Activated naive CD4-positive, alpha-beta T cell treated with anti-CD3 and anti-CD28 coated beads, Interleukin-2, amount 50 U/mL, for 72 hours (primary cell): ENCODE data around the gene USP6NL. TPM values are rescaled to one million over a fixed set of nuclear protein-coding genes. Genes with fewer than 3 reads are reported as not detected.
A peak's percentile ranks its signal among the peaks of the same experiment; 100 is the strongest.

Experiments
- ATAC-seq, 2 donors: fragments of 150-1000 bp; cut with Tn5 transposase; 2 replicates each; pipeline ENCODE4 v1.10.0; 2021; ENCODE audit warnings: mild to moderate bottlenecking in 2 of 2, moderate library complexity in 2 of 2
- DNase-seq, 2 donors: peaks; one replicate each; pipeline ENCODE4 v3.0.0; 2021 to 2022; ENCODE audit warnings: low spot score in 2 of 2
- H3K27ac Mint-ChIP-seq, 2 donors: one replicate each; pipeline ENCODE4 v1.8.0; 2022; ENCODE audit warnings: mild to moderate bottlenecking in 2 of 2, mixed read lengths in 2 of 2
- H3K36me3 Mint-ChIP-seq, 2 donors: one replicate each; pipeline ENCODE4 v1.8.0; 2022; ENCODE audit warnings: mixed read lengths in 2 of 2
- H3K9me3 Mint-ChIP-seq, 2 donors: one replicate each; pipeline ENCODE4 v1.8.0; 2022; ENCODE audit warnings: mixed read lengths in 2 of 2
- total RNA-seq, 2 donors: library from RNA; stranded (reverse); gene quantifications; one replicate each; pipeline ENCODE4 v1.2.3, GENCODE V29; 2022

Gene USP6NL
- total RNA-seq, 2 donors from 2014 or later: 1.3 to 3.3 TPM

GRCh38 chr10:11604865-11605650, 6.4 kb downstream of the USP6NL start:
- peak in 1 of 2 donors; percentile 59 for ATAC-seq

GRCh38 chr10:11603741-11604140, 7.7 kb downstream of the USP6NL start:
- ATAC-seq: no peak
- H3K27ac Mint-ChIP-seq: no peak overlapping the region
- DNase-seq: no peak
- no peaks in the 10 kb centered on the region for H3K9me3 Mint-ChIP-seq
- no peaks in the 10 kb centered on the region for H3K36me3 Mint-ChIP-seq

More at GRCh38 chr10:11604865-11605650, 6.4 kb downstream of the USP6NL start:
- Mint-ChIP-seq H3K9me3 (no peaks in the 10 kb centered on the region), H3K36me3 (no peaks in the 10 kb centered on the region), H3K27ac (peak overlapping the region in 1 of 2 donors; percentile 50)
- DNase-seq: no peak

- DNase-seq (no peak), ATAC-seq (no peak)
- H3K36me3 Mint-ChIP-seq: no peaks in the 10 kb centered on the region
- no peak overlapping the region for H3K27ac Mint-ChIP-seq
- H3K9me3 Mint-ChIP-seq: no peaks in the 10 kb centered on the region
Measured at GRCh38 chr10:11602919-11603523, 8.4 kb downstream of the USP6NL start.

- ATAC-seq: peak in 1 of 2 donors; percentile 50
- Mint-ChIP-seq H3K27ac (no peak overlapping the region), H3K9me3 (no peaks in the 10 kb centered on the region), H3K36me3 (no peaks in the 10 kb centered on the region)
- no peak for DNase-seq
Measured at GRCh38 chr10:11602358-11602757, 9.1 kb downstream of the USP6NL start.

- H3K9me3 Mint-ChIP-seq: no peaks in the 10 kb centered on the region
- no peaks in the 10 kb centered on the region for H3K36me3 Mint-ChIP-seq
- H3K27ac Mint-ChIP-seq: no peak overlapping the region
- ATAC-seq (no peak), DNase-seq (no peak)
Measured at GRCh38 chr10:11601670-11602069, 9.8 kb downstream of the USP6NL start.

GRCh38 chr10:11600280-11600679, 11.2 kb downstream of the USP6NL start:
- H3K9me3 Mint-ChIP-seq: no peaks in the 10 kb centered on the region
- no peak for ATAC-seq
- no peak overlapping the region for H3K27ac Mint-ChIP-seq
- DNase-seq: no peak
- no peaks in the 10 kb centered on the region for H3K36me3 Mint-ChIP-seq

- H3K27ac Mint-ChIP-seq: no peak overlapping the region
- no peaks in the 10 kb centered on the region for H3K9me3 Mint-ChIP-seq
- DNase-seq (no peak), ATAC-seq (no peak)
- H3K36me3 Mint-ChIP-seq: no peaks in the 10 kb centered on the region
Measured at GRCh38 chr10:11598712-11599397, 12.6 kb downstream of the USP6NL start.

GRCh38 chr10:11597470-11597869, 14.0 kb downstream of the USP6NL start:
- no peak overlapping the region for H3K27ac Mint-ChIP-seq
- H3K36me3 Mint-ChIP-seq: no peaks in the 10 kb centered on the region
- no peaks in the 10 kb centered on the region for H3K9me3 Mint-ChIP-seq
- ATAC-seq (no peak), DNase-seq (no peak)

- ATAC-seq (no peak), DNase-seq (no peak)
- no peaks in the 10 kb centered on the region for H3K9me3 Mint-ChIP-seq
- no peaks in the 10 kb centered on the region for H3K36me3 Mint-ChIP-seq
- no peak overlapping the region for H3K27ac Mint-ChIP-seq
Measured at GRCh38 chr10:11595395-11595692, 16.1 kb downstream of the USP6NL start.

GRCh38 chr10:11594589-11595394, 16.7 kb downstream of the USP6NL start:
- DNase-seq (no peak), ATAC-seq (no peak)
- Mint-ChIP-seq H3K36me3 (no peaks in the 10 kb centered on the region), H3K27ac (no peak overlapping the region), H3K9me3 (no peaks in the 10 kb centered on the region)

GRCh38 chr10:11593612-11594011, 17.8 kb downstream of the USP6NL start:
- DNase-seq (no peak), ATAC-seq (no peak)
- H3K9me3 Mint-ChIP-seq: no peaks in the 10 kb centered on the region

GRCh38 chr10:11589738-11590137, 21.7 kb downstream of the USP6NL start:
- peaks cover 0 to 5% of the 10 kb centered on the region in 2 donors for H3K9me3 Mint-ChIP-seq
- peaks cover 0 to 7% of the 10 kb centered on the region in 2 donors for H3K36me3 Mint-ChIP-seq
- no peak for DNase-seq
- H3K27ac Mint-ChIP-seq: no peak overlapping the region
- ATAC-seq: no peak

More at GRCh38 chr10:11593612-11594011, 17.8 kb downstream of the USP6NL start:
- Mint-ChIP-seq H3K27ac (no peak overlapping the region), H3K36me3 (no peaks in the 10 kb centered on the region)

- ATAC-seq: no peak
- Mint-ChIP-seq H3K27ac (no peak overlapping the region), H3K36me3 (peaks cover 0 to 14% of the 10 kb centered on the region in 2 donors), H3K9me3 (peaks cover 0 to 5% of the 10 kb centered on the region in 2 donors)
- DNase-seq: no peak
Measured at GRCh38 chr10:11588873-11589574, 22.4 kb downstream of the USP6NL start.

GRCh38 chr10:11587722-11588259, 23.7 kb downstream of the USP6NL start:
- no peak overlapping the region for H3K27ac Mint-ChIP-seq
- ATAC-seq: no peak
- H3K9me3 Mint-ChIP-seq: peaks cover 0 to 5% of the 10 kb centered on the region in 2 donors
- no peak for DNase-seq
- peaks cover 0 to 17% of the 10 kb centered on the region in 2 donors for H3K36me3 Mint-ChIP-seq

- H3K36me3 Mint-ChIP-seq: peaks cover 0 to 17% of the 10 kb centered on the region in 2 donors
- H3K27ac Mint-ChIP-seq: no peak overlapping the region
- no peak for DNase-seq
- no peak for ATAC-seq
- H3K9me3 Mint-ChIP-seq: peaks cover 0 to 5% of the 10 kb centered on the region in 2 donors
Measured at GRCh38 chr10:11586170-11586569, 25.3 kb downstream of the USP6NL start.

GRCh38 chr10:11581213-11581612, 30.2 kb downstream of the USP6NL start:
- H3K36me3 Mint-ChIP-seq: peaks cover 0 to 17% of the 10 kb centered on the region in 2 donors
- H3K27ac Mint-ChIP-seq: peak overlapping the region in 1 of 2 donors; percentile 18
- DNase-seq: no peak
- H3K9me3 Mint-ChIP-seq: peaks cover 0 to 5% of the 10 kb centered on the region in 2 donors
- ATAC-seq: peak; percentile 26 to 91
